Keratinocyte (primary cell): ENCODE results near the gene NLRP6.

Experiments
- EZH2 ChIP-seq: IDR thresholded peaks from one replicate; pipeline ENCODE4 v1.6.1; 2012; ENCODE audit warnings: inconsistent platforms, mild to moderate bottlenecking, low read length, moderate library complexity
- TF ChIP-seq, protein P1 (sequence below), 3 experiments: IDR thresholded peaks in 1 of 3; conservative IDR thresholded peaks in 1 of 3; optimal IDR thresholded peaks in 1 of 3; 2 replicates in 2 of 3; 3 replicates in 1 of 3; pipeline versions ENCODE3 to v1.5.1; 2011; ENCODE audit warnings: low read length in 3 of 3, mild to moderate bottlenecking in 3 of 3, moderate library complexity in 2 of 3, control low read depth in 1 of 3, inconsistent platforms in 1 of 3; ENCODE audit not compliant: insufficient read depth in 2 of 3; ENCODE audit errors: extremely low read depth in 1 of 3

DNA sequence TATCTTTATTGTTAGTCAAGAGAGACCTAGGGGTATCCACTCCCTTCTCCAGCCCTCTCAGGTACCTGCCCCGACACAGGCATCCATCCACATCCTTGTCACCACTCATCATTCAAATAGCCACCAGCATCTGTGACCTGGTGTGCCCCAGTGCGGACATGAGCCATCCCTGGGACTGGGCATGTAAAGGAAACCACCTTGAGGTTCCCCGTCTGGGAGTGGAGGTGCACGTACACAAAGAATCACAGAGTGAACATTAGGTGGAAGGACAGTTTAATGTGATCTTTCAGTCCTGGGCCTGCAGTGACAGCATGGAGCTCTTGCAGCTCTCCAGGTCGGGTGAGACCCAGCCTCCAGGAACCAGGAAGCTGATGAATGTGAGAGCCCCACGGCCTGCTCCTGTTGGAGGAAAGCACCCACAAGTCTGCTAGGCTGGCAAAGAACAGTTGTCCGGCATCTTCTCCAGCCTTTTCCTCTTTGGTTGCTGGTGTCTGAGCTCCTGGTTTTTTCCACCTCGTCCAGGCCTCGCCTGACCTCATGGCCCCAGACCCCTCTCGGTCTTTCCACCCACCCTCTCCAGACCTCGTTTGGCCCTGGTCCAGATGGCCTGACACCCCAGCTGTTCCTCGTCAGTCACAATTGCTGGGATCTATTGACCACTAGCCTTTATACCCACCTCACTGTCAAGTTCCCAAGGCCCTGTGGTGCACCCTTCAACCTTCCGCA lies 24.9 kb upstream of the NLRP6 start:
- no peak for TF ChIP-seq EZH2
- TF ChIP-seq, protein P1, sequence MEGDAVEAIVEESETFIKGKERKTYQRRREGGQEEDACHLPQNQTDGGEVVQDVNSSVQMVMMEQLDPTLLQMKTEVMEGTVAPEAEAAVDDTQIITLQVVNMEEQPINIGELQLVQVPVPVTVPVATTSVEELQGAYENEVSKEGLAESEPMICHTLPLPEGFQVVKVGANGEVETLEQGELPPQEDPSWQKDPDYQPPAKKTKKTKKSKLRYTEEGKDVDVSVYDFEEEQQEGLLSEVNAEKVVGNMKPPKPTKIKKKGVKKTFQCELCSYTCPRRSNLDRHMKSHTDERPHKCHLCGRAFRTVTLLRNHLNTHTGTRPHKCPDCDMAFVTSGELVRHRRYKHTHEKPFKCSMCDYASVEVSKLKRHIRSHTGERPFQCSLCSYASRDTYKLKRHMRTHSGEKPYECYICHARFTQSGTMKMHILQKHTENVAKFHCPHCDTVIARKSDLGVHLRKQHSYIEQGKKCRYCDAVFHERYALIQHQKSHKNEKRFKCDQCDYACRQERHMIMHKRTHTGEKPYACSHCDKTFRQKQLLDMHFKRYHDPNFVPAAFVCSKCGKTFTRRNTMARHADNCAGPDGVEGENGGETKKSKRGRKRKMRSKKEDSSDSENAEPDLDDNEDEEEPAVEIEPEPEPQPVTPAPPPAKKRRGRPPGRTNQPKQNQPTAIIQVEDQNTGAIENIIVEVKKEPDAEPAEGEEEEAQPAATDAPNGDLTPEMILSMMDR (optimal IDR thresholded peaks at IDR 0.05 in 1 of 3, IDR thresholded peaks at IDR 0.05 in 1 of 3, conservative IDR thresholded peaks at IDR 0.05 in 1 of 3; ENCODE audit: extremely low read depth in 1 of 3, insufficient read depth in 2 of 3, low read length in 3 of 3) = no peak
